GM04504 (cell line): Measurements from ENCODE around the gene NSD2.
"Not testable (repeated sequence)": the region's sequence is repeated elsewhere in the genome, so short reads cannot be mapped to it uniquely, and the experiment has no call there.

Experiments
- DNase-seq: peaks from one replicate; pipeline ENCODE4 v3.0.0-alpha.2; 2012; ENCODE audit warnings: low read depth

The NSD2 gene

DNA sequence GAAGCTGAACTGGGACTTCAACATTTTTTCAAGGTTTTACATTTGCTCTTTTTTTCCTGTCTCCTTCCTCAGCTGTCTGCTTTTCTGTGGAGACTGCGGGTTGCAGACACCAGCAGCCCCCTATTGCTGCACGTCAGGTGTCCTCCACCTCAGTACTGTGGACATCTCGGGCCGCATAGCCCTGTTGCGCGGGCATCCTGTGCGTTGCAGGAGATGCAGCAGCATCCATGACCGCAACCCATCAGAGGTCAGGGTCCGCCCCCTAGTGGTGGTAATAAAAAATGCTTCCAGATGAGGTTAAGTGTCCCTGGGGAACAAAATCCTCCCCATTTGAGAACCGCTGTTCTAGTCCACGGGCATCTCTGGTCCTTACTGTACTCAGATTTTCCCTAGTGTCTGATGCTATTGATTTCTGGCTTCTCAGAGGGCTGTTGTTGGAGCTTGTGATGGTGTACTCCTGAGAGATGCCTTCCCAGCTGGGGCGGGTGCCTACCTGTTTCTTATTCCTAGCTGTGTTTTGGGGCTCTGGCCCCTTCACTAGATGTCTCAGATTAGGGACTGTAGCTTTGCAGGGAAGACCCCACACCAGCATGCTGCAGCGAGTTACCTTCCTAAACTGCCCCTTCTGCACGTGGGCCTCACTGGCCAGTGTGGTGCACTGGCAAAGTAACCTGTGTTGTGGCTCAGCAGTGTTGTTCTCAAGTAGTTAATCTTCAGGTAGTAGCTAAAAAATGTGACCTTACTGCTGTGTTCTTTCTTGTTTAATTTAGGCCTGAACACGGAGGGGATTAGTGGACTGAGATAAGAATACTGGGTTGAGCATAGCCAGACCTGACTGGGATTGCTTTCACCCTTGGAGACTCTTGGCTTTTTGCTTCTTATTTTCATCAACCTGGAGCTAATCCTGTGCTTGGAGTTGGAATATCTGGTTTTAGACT, 28.2 kb downstream of the NSD2 start:
- DNase-seq: peak; percentile 53

- DNase-seq: no peak
These were observed 28.9 kb downstream of the NSD2 start for GRCh38 chr4:1900087-1900433.

- DNase-seq: no peak
These were observed 29.4 kb downstream of the NSD2 start for GRCh38 chr4:1900624-1901023.

- DNase-seq: no peak
These were observed 29.9 kb downstream of the NSD2 start for GRCh38 chr4:1901127-1901526.

- no peak for DNase-seq
These were observed 31.1 kb downstream of the NSD2 start for GRCh38 chr4:1902243-1902642.

- DNase-seq: no peak
These were observed 31.8 kb downstream of the NSD2 start for GRCh38 chr4:1903035-1903434.

- DNase-seq: no peak
These were observed 32.8 kb downstream of the NSD2 start for GRCh38 chr4:1904042-1904441.

DNA sequence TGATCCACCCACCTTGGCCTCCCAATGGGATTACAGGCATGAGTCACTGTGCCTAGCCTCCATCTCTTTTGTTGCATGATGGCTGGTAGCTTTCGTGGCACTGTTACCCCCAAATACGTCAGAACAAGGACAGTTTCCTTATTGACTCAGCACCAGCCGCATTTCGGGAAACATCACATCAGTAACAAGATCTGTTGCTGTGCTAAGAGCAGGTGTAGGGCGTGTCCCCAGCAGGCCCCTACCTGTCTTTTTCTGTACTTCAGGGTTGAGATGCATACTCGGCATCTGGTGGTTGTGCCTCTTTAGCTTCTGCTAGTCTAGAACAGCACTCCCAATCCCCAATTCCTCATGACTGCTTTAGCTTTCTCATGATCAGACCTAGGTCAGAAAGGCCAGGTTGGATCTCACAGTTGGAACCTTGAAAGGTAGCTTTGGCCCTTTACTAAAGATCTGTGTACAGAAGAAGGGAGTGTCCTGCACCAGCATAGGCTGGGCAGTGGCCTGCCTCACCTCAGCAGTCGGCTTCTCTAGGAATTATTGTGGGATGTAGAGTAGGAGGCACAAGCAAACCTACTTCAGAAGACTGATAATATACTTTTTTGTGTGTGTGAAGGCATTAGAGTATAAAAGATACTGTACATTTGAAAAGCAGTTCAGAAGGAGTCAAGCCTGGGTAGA, 36.8 kb downstream of the NSD2 start:
- DNase-seq: no peak

DNA sequence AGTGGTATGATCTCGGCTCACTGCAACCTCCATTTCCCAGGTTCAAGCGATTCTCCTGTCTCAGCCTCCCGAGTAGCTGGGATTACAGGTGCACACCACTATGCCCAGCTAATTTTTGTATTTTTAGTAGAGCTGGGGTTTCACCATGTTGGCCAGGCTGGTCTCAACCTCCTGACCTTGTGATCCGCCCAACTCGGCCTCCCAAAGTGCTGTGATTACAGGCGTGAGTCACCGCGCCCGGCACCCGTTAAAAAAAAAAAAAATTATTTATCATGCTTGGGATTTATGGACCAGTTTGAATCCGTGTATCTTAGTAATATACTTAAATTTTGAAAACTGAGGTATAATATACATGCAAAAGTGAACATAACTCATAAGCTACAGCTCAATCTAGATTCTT, 38.5 kb downstream of the NSD2 start:
- DNase-seq: not testable (repeated sequence)

DNA sequence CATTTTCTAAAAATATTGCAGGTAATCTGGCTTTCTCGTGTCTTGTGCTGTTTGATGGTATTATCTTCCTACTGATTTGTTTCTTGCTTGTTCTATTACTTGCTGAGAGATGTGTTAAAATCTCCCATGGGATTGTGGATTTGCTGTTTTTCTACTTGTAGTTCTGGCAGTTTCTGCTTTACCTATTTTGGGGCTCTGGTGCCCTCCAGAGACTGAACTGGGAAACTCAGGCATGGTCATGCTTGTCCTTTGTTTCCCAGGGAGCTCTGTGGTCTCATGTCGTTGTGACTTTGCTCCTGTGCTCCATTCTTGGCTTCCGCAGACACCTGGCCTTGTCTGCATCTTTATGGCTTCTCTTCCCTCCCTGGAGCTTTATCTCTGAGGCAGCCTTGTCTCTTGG, 39.5 kb downstream of the NSD2 start:
- DNase-seq: peak; percentile 35

GRCh38 chr4:1911316-1911715, 40.1 kb downstream of the NSD2 start:
- DNase-seq: not testable (repeated sequence)

DNA sequence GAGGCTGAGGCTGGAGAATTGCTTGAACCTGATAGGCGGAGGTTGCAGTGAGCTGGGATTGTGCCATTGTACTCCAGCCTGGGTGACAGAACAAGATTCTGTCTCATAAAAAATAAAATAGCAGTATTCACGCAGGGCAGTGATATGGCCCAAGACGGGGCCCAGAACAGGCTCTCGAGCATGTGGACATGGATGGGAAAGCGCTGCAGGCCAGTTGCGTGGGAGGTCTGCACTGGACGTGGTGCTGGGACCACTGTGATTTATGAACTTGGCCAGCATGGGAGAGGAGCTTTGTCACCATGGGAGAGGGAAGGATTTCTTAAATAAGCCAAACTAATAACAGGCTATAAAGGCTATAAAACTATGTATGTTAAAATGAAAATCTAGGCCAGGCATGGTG, 51.6 kb downstream of the NSD2 start:
- DNase-seq: no peak

- DNase-seq: no peak
These were observed 56.5 kb downstream of the NSD2 start for GRCh38 chr4:1927675-1928074.

- DNase-seq: no peak
These were observed 57.4 kb downstream of the NSD2 start for GRCh38 chr4:1928356-1929239.

GRCh38 chr4:1932736-1933135, 61.5 kb downstream of the NSD2 start:
- no peak for DNase-seq

- DNase-seq: no peak
These were observed 62.5 kb downstream of the NSD2 start for GRCh38 chr4:1933700-1934099.

- no peak for DNase-seq
These were observed 66.4 kb downstream of the NSD2 start for GRCh38 chr4:1937550-1937949.

DNA sequence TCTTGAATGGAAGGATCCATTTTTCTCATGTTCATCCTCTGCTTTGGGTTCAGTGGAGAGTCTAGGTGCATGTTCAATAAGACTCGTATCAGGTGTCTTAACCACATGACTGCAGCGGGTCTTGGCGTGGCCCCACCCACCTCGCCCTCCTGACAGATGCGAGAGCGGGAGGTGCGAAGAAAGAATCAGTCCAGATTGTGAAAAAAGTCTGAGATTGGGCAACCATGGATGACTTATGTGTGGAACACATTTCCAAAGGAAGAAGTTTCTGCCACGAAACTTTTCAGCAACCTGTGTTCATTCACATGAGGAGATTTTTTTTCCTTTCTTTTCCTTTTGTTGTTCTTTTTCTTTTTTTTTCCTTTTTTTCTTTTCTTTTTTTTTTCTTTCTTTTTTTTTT, 66.8 kb downstream of the NSD2 start:
- DNase-seq: no peak

- peak; percentile 35 for DNase-seq
These were observed 68.7 kb downstream of the NSD2 start for GRCh38 chr4:1939664-1940509.

DNA sequence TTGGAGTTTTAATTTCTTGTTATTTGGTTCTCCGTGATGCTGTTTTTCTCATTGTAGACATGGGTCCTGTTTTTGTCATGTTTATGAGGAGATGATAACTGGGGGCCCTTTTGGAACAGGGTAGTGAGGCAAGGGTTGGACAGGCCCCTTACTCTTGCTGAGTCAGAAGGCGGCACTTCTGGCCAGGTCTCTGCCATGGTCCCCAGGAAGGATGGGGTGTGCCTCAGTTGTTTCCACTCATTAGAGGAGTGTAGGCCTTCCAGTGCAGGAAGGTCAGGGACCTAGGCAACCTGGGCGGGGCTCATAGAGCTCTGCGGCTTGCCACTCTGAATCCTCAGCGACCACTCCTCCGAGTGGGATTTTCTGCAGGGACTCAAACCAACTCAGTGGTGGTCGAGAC, 69.4 kb downstream of the NSD2 start:
- no peak for DNase-seq

DNA sequence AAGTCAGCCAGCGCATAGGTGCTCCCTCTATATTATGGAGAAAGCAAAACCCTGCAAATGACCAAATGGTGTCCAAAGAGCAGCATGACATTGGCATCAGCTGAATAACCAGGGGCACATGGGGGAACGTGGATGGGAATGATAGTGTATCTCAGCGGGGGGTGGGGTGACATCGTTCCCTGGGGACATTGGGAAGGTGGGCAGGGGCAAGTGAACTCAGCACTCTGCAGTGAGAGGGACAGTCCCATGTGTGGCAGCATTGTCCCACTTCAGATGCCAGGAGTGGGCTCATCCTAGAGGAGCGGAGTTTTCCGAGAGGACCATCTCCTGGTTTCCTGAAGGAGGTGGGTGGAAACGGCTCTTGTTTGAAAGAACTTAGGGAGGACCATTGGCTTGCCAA, 72.7 kb downstream of the NSD2 start:
- no peak for DNase-seq
